Ishikawa (cell line): ENCODE results near the gene LGR6.

Experiments
- CEBPB ChIP-seq: IDR thresholded peaks from 2 replicates; pipeline ENCODE4 v1.6.1; 2012
- CREB1 ChIP-seq: IDR thresholded peaks from 2 replicates; pipeline ENCODE4 v1.6.1; 2012; ENCODE audit warnings: low read depth
- EGR1 ChIP-seq: IDR thresholded peaks from 2 replicates; pipeline ENCODE4 v1.6.1; 2012
- EP300 ChIP-seq: IDR thresholded peaks from 2 replicates; pipeline ENCODE4 v1.6.1; 2012; ENCODE audit warnings: borderline replicate concordance
- FOXM1 ChIP-seq: IDR thresholded peaks from 2 replicates; pipeline ENCODE4 v1.6.1; 2012; ENCODE audit warnings: low read depth, borderline replicate concordance
- NFIC ChIP-seq: IDR thresholded peaks from 2 replicates; pipeline ENCODE4 v1.6.1; 2012
- RAD21 ChIP-seq: IDR thresholded peaks from 2 replicates; pipeline ENCODE4 v1.6.1; 2012; ENCODE audit warnings: low read depth
- TAF1 ChIP-seq: IDR thresholded peaks from 2 replicates; pipeline ENCODE4 v1.6.1; 2012; ENCODE audit warnings: low read depth, mild to moderate bottlenecking
- TCF12 ChIP-seq: IDR thresholded peaks from 2 replicates; pipeline ENCODE4 v1.6.1; 2012; ENCODE audit warnings: low read depth
- TEAD4 ChIP-seq: IDR thresholded peaks from 2 replicates; pipeline ENCODE4 v1.6.1; 2012
- YY1 ChIP-seq: IDR thresholded peaks from 2 replicates; pipeline ENCODE4 v1.6.1; 2012; ENCODE audit warnings: low read depth
- ZBTB7A ChIP-seq: IDR thresholded peaks from 2 replicates; pipeline ENCODE4 v1.6.1; 2012; ENCODE audit warnings: low read depth
- TF ChIP-seq, protein P1 (sequence below): IDR thresholded peaks from 2 replicates; pipeline ENCODE4 v1.6.1; 2012; ENCODE audit warnings: low read depth, mild to moderate bottlenecking
- TF ChIP-seq, protein P2 (sequence below): IDR thresholded peaks from 2 replicates; pipeline ENCODE4 v1.6.1; 2012
- TF ChIP-seq, protein P3 (sequence below): IDR thresholded peaks from 2 replicates; pipeline ENCODE4 v1.6.1; 2012

LGR6 gene

DNA sequence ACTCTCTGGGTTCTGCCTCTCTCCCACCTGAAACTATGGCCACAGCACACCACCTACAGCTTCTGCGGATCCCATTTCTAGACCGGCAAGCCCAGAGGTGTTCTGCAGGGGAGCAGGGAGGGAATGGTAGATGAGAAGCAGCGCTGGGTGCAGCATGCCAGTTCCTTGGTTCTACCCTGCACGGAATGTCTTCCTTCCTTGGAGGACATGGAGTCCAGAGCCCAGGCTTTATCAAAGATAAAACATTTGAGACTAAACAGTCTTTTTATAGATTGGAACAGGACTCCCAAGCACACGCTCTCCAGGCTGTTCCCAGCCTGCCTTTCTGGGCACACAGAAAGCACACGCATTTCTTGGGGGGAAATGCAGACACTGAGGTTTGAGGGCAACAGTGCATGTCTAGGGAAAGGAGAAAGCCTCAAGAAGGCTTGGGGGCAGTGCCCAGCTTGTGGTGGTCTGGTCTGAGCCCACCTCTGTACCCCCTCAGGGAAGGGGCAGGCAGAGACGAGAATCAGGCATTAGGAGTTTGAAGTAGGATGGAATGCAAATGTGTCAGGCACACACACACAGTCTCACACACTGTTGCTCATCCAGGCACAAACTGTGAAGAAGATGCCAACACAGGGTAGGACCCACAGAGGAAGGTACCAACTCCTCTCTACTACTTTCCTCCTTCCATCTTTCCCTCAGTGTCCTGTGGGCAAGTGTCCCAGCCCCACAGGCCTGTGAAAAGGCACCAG lies 29.7 kb downstream of the LGR6 start:
- no peak for TF ChIP-seq ZBTB7A
- TF ChIP-seq FOXM1: no peak
- TF ChIP-seq RAD21: no peak
- TF ChIP-seq, protein P1, sequence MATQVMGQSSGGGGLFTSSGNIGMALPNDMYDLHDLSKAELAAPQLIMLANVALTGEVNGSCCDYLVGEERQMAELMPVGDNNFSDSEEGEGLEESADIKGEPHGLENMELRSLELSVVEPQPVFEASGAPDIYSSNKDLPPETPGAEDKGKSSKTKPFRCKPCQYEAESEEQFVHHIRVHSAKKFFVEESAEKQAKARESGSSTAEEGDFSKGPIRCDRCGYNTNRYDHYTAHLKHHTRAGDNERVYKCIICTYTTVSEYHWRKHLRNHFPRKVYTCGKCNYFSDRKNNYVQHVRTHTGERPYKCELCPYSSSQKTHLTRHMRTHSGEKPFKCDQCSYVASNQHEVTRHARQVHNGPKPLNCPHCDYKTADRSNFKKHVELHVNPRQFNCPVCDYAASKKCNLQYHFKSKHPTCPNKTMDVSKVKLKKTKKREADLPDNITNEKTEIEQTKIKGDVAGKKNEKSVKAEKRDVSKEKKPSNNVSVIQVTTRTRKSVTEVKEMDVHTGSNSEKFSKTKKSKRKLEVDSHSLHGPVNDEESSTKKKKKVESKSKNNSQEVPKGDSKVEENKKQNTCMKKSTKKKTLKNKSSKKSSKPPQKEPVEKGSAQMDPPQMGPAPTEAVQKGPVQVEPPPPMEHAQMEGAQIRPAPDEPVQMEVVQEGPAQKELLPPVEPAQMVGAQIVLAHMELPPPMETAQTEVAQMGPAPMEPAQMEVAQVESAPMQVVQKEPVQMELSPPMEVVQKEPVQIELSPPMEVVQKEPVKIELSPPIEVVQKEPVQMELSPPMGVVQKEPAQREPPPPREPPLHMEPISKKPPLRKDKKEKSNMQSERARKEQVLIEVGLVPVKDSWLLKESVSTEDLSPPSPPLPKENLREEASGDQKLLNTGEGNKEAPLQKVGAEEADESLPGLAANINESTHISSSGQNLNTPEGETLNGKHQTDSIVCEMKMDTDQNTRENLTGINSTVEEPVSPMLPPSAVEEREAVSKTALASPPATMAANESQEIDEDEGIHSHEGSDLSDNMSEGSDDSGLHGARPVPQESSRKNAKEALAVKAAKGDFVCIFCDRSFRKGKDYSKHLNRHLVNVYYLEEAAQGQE: no peak
- TF ChIP-seq TEAD4: no peak
- no peak for TF ChIP-seq NFIC
- TF ChIP-seq, protein P2, sequence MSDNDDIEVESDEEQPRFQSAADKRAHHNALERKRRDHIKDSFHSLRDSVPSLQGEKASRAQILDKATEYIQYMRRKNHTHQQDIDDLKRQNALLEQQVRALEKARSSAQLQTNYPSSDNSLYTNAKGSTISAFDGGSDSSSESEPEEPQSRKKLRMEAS: no peak
- TF ChIP-seq, protein P3, sequence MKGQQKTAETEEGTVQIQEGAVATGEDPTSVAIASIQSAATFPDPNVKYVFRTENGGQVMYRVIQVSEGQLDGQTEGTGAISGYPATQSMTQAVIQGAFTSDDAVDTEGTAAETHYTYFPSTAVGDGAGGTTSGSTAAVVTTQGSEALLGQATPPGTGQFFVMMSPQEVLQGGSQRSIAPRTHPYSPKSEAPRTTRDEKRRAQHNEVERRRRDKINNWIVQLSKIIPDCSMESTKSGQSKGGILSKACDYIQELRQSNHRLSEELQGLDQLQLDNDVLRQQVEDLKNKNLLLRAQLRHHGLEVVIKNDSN: no peak
- no peak for TF ChIP-seq TAF1
- no peak for TF ChIP-seq YY1

DNA sequence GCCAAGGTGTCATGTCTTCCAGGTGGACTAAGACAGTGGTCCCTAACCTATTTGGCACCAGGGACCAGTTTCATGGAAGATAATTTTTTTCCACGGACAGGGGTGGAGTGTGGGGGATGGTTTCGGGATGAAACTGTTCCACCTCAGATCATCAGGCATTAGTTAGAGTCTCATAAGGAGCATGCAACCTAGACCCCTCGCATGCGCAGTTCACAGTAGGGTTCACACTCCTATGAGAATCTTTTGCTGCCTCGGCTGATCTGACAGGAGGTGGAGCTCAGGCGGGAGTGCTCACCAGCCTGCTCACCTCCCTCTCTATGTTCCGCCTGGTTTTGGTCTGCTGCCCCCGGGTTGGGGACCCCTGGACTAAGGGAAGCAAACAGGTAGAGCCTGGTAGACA lies 30.9 kb downstream of the LGR6 start:
- no peak for TF ChIP-seq CREB1
- no peak for TF ChIP-seq TEAD4
- no peak for TF ChIP-seq NFIC
- TF ChIP-seq TAF1: no peak
- no peak for TF ChIP-seq EGR1
- no peak for TF ChIP-seq TCF12
- no peak for TF ChIP-seq FOXM1
- no peak for TF ChIP-seq ZBTB7A
- TF ChIP-seq EP300: no peak
- TF ChIP-seq, protein P2: no peak
- TF ChIP-seq, protein P3: no peak
- no peak for TF ChIP-seq CEBPB
- TF ChIP-seq, protein P1: no peak
- TF ChIP-seq YY1: no peak
- no peak for TF ChIP-seq RAD21

DNA sequence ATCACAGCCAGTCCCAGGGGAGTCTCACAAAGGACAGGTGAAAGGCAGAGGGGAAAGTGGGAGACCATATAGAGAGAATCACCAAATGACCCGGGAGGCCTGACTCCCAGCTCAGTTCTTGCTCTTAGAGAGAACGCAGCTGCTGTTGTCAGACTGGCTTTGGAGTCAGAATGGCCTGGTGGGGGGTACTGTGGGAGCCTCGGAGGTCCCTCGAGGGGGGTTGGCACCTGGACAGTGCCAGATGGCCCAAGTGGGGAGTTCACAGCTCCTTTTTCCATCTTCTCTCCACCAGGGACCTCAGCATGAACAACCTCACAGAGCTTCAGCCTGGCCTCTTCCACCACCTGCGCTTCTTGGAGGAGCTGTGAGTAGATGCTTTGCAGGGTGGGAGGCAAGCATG lies 31.5 kb downstream of the LGR6 start:
- TF ChIP-seq TEAD4: no peak
- TF ChIP-seq CEBPB: no peak
- TF ChIP-seq, protein P1: no peak
- no peak for TF ChIP-seq RAD21
- TF ChIP-seq ZBTB7A: no peak
- TF ChIP-seq EP300: no peak
- TF ChIP-seq FOXM1: no peak
- TF ChIP-seq, protein P3: no peak
- no peak for TF ChIP-seq YY1
- TF ChIP-seq EGR1: no peak
- no peak for TF ChIP-seq TAF1
- no peak for TF ChIP-seq NFIC
- TF ChIP-seq TCF12: no peak
- no peak for TF ChIP-seq CREB1
- TF ChIP-seq, protein P2: no peak
